Measurements from ENCODE around the gene CDKL4.
"Not testable (repeated sequence)": the region's sequence is repeated elsewhere in the genome, so short reads cannot be mapped to it uniquely, and the experiment has no call there.

DNA sequence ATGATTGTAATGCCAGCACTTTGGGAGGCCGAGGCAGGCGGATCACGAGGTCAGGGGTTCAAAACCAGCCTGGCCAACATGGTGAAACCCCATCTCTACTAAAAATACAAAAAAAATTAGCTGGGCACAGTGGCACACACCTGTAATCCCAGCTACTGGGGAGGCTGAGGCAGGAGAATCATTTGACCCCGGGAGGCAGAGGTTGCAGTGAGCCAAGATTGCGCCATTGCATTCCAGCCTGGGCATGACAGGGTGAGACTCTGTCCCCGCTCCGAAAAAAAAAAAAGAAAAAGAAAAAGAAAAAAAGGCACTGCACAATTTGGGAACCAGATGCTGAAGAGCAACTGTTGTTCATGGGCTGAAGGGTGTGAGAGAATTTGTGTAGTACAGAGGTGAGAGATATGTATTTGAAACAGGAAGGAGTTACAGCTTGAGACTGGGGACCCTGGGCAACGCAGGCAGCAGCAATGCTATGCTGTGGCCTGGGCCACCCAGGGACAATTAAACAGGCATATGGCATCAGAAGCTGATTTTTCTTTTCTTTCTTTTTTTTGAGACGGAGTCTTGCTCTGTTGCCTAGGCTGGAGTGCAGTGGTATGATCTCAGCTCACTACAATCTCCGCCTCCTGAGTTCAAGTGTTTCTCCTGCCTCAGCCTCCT lies 71.6 kb downstream of the CDKL4 start:
- not testable (repeated sequence) for TF ChIP-seq ZFYVE20 (CRISPR knock-in tag; IDR thresholded peaks at IDR 0.05; ENCODE audit: borderline replicate concordance, low read depth); BRD4 (CRISPR knock-in tag; IDR thresholded peaks at IDR 0.05); ESRRA (CRISPR knock-in tag; IDR thresholded peaks at IDR 0.05; ENCODE audit: low read depth); MED13 (CRISPR knock-in tag; IDR thresholded peaks at IDR 0.05); SAFB2 (CRISPR knock-in tag; IDR thresholded peaks at IDR 0.05; ENCODE audit: borderline replicate concordance, low read depth); POLR2A (IDR thresholded peaks at IDR 0.05; ENCODE audit: insufficient read depth in 1 of 2, low read depth in 2 of 2, low read length in 2 of 2); SP1 (IDR thresholded peaks at IDR 0.05); SP1 (CRISPR knock-in tag; IDR thresholded peaks at IDR 0.05); POLR2AphosphoS5 (IDR thresholded peaks at IDR 0.05; ENCODE audit: low read depth, low read length); ARNT (IDR thresholded peaks at IDR 0.05); EP300 (IDR thresholded peaks at IDR 0.05; ENCODE audit: low read depth in 2 of 2, low read length in 2 of 2); EP300 (CRISPR knock-in tag; IDR thresholded peaks at IDR 0.05; ENCODE audit: borderline replicate concordance); ZNF282 (IDR thresholded peaks at IDR 0.05; ENCODE audit: partially characterized antibody); ZNF616 (CRISPR knock-in tag; IDR thresholded peaks at IDR 0.05; ENCODE audit: low read depth)
- TF ChIP-seq, protein P1, sequence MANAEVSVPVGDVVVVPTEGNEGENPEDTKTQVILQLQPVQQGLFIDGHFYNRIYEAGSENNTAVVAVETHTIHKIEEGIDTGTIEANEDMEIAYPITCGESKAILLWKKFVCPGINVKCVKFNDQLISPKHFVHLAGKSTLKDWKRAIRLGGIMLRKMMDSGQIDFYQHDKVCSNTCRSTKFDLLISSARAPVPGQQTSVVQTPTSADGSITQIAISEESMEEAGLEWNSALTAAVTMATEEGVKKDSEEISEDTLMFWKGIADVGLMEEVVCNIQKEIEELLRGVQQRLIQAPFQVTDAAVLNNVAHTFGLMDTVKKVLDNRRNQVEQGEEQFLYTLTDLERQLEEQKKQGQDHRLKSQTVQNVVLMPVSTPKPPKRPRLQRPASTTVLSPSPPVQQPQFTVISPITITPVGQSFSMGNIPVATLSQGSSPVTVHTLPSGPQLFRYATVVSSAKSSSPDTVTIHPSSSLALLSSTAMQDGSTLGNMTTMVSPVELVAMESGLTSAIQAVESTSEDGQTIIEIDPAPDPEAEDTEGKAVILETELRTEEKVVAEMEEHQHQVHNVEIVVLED (CRISPR knock-in tag; IDR thresholded peaks at IDR 0.05; ENCODE audit: borderline replicate concordance): not testable (repeated sequence)
- TF ChIP-seq, protein P2, sequence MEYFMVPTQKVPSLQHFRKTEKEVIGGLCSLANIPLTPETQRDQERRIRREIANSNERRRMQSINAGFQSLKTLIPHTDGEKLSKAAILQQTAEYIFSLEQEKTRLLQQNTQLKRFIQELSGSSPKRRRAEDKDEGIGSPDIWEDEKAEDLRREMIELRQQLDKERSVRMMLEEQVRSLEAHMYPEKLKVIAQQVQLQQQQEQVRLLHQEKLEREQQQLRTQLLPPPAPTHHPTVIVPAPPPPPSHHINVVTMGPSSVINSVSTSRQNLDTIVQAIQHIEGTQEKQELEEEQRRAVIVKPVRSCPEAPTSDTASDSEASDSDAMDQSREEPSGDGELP (IDR thresholded peaks at IDR 0.05; ENCODE audit: borderline replicate concordance, low read depth): not testable (repeated sequence)

Measured in HepG2 (cell line).